ENCODE measurements around the gene RANGAP1. TPM values are rescaled to one million over a fixed set of nuclear protein-coding genes. Genes with fewer than 3 reads are reported as not detected.

RANGAP1 gene
- total and polyA plus RNA-seq, 2 of the 13 experiments (the other 11 are each of a cell fraction or from before 2014, with no cell fraction given), result 51.8 to 83.9 TPM

- TF ChIP-seq CSRNP1 (CRISPR knock-in tag; IDR thresholded peaks at IDR 0.05), result 0 out of 2 replicates have a peak, but pooled peaks have one; percentile 52
- peak; percentile 94; the same call in 1 of the 3 replicates for TF ChIP-seq MXI1 (IDR thresholded peaks at IDR 0.05; ENCODE audit: borderline replicate concordance, low read depth, low read length)
- no peak for TF ChIP-seq RERE (CRISPR knock-in tag; IDR thresholded peaks at IDR 0.05; ENCODE audit: low read depth)
- peak; percentile 44; the same call in 1 of the 2 replicates for TF ChIP-seq ELF1 (CRISPR knock-in tag; IDR thresholded peaks at IDR 0.05)
- peak; percentile 86 for TF ChIP-seq ZNF430 (CRISPR knock-in tag; IDR thresholded peaks at IDR 0.05)
- TF ChIP-seq TAF1 (CRISPR knock-in tag; IDR thresholded peaks at IDR 0.05), result peak; percentile 51; the same call in 1 of the 2 replicates
- TF ChIP-seq ZNF280B (CRISPR knock-in tag; IDR thresholded peaks at IDR 0.05; ENCODE audit: borderline replicate concordance), result peak; percentile 47; the same call in 1 of the 2 replicates
- TF ChIP-seq THRA (CRISPR knock-in tag; IDR thresholded peaks at IDR 0.05; ENCODE audit: borderline replicate concordance), result peak; percentile 83; the same call in 1 of the 2 replicates
- TF ChIP-seq NR2F2 (IDR thresholded peaks at IDR 0.05; ENCODE audit: borderline replicate concordance, low read depth), result no peak
- no peak for TF ChIP-seq DMTF1 (CRISPR knock-in tag; IDR thresholded peaks at IDR 0.05)
- peak; percentile 86; the same call in 1 of the 2 replicates for TF ChIP-seq ZGPAT (CRISPR knock-in tag; IDR thresholded peaks at IDR 0.05)
- no peak for TF ChIP-seq ZNF75D (CRISPR knock-in tag; IDR thresholded peaks at IDR 0.05; ENCODE audit: borderline replicate concordance)
- TF ChIP-seq MTERF4 (CRISPR knock-in tag; IDR thresholded peaks at IDR 0.05), result peak; percentile 86
Observed at GRCh38 chr22:41308544-41308947, 22.6 kb upstream of the RANGAP1 start (continued).
